Glomerular visceral epithelial cell (primary cell): ENCODE data around the gene HNRNPUL1.

Source experiments
- DNase-seq: peaks from one replicate; pipeline ENCODE4 v3.0.0-alpha.2; 2016; ENCODE audit errors: extremely low spot score

The HNRNPUL1 gene

DNA sequence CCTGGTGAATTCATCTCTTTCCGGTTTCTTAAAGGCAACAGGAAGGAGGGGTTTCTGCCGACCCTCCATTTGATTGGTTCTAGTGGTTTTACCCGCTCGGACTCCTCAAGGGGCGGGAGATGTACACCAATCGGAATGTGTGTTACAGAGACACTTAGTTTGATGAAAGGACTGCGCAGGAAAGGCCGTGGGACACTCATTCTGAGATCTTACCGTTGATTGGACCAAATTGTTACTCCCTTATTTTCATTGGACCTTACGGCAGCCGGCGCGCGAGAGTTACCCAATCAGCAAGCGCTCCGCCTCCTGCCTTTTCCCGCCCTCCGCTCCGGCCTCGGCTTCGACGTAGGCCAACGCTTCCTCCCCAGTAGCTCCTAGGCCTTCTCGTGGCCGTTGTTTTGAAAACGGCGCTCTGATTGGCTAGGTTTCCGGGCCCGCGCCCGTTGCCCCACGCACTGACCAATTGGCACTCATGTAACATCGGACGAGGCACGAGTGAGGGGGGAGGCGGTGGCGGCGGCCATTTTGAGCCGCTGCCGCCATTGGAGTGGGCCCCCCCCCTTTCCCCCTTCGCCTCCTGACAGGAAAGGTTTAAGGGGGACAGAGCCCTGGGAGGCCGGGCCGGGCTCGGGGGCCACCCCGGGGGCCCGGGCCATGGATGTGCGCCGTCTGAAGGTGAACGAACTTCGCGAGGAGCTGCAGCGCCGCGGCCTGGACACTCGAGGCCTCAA lies at the start of gene HNRNPUL1:
Gene HNRNPUL1 (plus strand): TSS at position 523 of the 731 bp plus-strand sequence. CDS start 132 bp downstream, at position 655.
- DNase-seq, result peak; percentile 100

DNA sequence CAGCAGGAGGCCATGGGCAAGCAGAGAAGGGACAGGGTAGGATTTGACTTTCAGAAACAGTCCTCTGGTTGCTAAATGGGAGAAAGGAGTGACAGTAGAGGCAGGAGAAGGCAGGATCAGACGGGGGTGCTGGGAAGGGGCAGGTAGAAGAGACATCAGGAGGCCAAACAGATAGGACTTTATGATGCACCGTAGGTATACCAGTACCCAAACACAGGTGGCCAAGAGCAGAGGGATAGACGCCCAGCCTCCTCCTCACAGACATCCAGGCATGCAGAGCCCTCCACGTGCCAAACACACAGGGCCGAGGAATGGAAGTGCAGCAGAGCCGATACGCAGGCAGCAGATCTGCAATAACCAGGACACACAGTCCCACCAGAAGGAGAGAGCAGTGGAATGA lies 46.4 kb upstream of the HNRNPUL1 start:
- DNase-seq, result no peak

DNA sequence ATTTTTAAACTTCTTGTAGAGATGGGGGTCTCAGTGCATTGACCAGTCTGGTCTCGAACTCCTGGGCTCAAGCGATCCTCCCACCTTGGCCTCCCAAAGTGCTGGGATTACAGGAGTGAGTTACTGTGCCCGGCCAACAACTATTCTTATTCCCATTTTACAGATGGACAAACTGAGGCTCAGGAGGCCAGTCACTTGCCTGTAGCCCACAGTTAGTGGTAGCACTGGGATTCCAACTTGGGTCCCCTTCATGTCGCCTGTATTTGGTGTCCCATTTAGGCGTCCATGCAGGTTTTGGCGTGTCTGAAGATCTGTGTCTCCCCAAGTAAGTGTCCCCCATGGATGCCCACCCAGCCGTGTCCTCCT lies 45.9 kb upstream of the HNRNPUL1 start:
- no peak for DNase-seq

DNA sequence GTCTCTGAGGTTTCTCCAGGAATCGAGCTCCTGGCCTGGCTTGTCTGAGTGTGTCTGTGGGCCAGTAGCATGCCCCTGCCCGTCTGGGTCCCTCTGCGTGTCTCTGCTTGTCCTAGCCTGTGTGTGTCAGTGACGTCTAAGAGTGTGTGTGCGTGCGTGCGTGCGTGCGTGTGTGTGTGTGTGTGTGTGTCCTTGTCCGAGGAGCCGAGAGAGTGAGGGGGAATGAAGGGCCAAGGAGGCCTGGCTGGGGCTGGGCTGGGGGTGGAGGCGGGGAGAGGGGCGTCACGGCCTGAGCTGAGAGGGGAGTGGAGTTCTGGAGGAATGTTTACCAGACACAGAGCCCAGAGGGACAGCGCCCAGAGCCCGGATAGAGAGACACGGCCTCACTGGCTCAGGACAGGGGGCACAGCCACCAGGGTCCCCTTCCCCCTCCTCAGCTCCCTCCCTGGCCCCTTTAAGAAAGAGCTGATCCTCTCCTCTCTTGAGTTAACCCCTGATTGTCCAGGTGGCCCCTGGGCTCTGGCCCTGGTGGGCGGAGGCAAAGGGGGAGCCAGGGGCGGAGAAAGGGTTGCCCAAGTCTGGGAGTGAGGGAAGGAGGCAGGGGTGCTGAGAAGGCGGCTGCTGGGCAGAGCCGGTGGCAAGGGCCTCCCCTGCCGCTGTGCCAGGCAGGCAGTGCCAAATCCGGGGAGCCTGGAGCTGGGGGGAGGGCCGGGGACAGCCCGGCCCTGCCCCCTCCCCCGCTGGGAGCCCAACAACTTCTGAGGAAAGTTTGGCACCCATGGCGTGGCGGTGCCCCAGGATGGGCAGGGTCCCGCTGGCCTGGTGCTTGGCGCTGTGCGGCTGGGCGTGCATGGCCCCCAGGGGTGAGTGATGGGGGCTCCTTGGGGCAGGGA lies 45.3 kb upstream of the HNRNPUL1 start, which contains the start of gene AXL:
Gene AXL (plus strand): TSS at position 609 of the 893 bp plus-strand sequence. CDS start 170 bp downstream, at position 779.
- peak; percentile 86 for DNase-seq

GRCh38 chr19:41219924-41220567 lies 44.1 kb upstream of the HNRNPUL1 start:
- DNase-seq, result peak; percentile 64

GRCh38 chr19:41220811-41221210 lies 43.4 kb upstream of the HNRNPUL1 start:
- no peak for DNase-seq

DNA sequence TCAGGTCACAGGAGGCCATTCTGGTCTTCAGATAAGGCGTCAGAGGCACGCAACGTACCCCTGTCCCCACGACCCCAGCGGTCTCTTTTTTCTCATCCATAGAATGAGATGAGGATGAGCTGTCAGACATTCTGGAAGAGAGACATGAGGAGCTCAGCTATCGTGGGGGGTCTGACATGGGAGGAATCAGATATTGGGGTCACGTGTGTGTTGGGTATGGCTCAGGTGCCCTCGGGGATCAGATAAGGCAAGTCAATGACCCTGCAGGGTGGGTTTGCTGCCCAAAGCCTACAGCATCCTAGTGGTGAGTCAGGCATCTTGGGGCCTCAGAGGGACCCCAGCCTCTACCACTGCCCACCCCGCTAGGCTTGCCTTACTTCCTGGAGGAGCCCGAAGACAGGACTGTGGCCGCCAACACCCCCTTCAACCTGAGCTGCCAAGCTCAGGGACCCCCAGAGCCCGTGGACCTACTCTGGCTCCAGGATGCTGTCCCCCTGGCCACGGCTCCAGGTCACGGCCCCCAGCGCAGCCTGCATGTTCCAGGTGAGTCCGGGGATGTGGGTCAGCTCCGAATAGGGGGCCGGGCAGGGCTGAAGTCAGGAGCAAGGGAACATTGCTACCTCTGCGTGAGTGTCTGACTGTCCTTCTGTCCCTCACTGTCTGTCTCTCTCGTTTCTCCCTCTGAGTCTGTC lies 42.5 kb upstream of the HNRNPUL1 start:
- no peak for DNase-seq

DNA sequence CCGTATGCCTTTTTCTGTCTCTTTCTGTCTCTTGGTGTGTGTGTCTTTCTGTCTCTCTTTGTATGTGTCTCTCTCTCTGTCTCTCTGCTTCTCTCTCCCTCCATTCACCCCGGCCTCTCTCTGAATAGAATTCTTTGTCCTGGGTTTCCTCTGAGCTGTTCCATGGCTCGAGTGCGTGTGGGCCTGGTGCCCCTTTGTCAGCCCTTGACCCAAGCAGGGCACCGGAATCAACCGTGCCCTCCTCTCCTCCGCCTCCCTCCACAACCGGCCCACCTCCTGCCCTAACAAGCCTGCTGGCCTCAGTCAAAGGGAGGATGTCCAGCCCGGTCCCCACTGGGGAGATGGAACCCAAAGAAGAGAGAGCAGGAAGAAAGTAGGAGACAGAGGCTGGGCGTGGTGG lies 41.9 kb upstream of the HNRNPUL1 start:
- no peak for DNase-seq

GRCh38 chr19:41223431-41224234 lies 40.5 kb upstream of the HNRNPUL1 start:
- peak; percentile 96 for DNase-seq

DNA sequence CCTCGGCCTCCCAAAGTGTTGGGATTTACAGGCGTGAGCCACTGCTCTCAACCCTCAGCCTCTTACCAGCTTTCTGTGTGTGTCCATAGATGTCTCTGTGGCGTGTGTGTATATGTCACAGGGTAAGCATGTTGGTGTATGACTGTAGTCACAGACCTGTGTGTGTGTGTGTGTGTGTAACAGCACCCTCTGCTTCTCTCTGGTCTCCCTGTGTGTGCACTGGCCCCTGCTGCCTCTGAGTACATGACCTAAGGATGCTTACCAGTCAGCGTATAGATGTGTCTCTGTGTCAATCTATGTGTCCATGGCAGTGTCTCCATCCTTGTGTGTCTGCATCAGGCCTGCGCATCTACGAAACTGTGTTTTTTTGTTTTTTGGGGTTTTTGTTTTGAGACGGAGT lies 39.5 kb upstream of the HNRNPUL1 start:
- DNase-seq, result no peak

- DNase-seq, result peak; percentile 98
Observed at GRCh38 chr19:41225238-41226052, 38.7 kb upstream of the HNRNPUL1 start.

- DNase-seq, result peak; percentile 96
Observed at GRCh38 chr19:41226053-41226873, 37.9 kb upstream of the HNRNPUL1 start.

DNA sequence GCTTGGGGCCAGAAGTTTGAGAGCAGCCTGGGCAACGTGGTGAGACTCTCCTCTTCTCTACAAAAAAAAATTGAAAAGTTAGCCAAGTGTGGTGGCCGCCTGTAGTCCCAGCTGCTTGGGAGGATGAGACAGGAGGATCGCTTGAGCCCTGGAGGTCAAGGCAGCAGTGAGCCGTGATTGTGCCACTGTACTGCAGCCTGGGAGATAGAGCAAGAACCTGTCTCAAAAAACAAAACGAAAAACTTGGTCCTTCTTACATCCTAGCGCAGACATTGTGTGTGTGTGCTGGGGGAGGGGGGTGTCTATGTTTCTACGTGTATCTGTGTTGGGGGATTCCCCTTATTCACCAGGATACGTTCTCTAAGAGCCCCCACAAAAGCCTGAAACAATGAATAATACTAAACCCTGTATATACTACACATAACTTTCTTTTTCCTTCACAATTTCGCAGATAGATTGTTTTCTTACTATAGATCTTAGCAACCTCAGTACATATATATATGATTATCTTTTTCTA lies 37.2 kb upstream of the HNRNPUL1 start:
- no peak for DNase-seq

DNA sequence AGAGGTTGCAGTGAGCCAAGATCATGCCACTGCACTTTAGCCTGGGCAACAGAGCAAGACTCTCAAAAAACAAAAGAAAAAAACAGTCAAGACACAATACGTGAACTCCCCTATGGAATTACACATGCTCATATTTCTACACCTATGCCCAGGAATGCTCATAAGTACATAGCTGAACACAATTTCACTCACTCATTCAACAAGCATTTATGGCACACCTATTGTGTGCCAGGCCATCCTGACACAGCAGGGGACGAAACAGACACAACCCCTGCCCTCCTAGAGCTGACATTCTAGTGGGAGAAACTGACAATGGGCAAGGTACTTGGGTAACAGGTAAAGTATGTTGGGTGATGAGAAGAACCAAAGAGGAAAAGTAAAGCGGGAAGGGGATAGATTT lies 35.7 kb upstream of the HNRNPUL1 start:
- DNase-seq, result no peak

GRCh38 chr19:41229338-41229737 lies 34.8 kb upstream of the HNRNPUL1 start:
- peak; percentile 51 for DNase-seq

DNA sequence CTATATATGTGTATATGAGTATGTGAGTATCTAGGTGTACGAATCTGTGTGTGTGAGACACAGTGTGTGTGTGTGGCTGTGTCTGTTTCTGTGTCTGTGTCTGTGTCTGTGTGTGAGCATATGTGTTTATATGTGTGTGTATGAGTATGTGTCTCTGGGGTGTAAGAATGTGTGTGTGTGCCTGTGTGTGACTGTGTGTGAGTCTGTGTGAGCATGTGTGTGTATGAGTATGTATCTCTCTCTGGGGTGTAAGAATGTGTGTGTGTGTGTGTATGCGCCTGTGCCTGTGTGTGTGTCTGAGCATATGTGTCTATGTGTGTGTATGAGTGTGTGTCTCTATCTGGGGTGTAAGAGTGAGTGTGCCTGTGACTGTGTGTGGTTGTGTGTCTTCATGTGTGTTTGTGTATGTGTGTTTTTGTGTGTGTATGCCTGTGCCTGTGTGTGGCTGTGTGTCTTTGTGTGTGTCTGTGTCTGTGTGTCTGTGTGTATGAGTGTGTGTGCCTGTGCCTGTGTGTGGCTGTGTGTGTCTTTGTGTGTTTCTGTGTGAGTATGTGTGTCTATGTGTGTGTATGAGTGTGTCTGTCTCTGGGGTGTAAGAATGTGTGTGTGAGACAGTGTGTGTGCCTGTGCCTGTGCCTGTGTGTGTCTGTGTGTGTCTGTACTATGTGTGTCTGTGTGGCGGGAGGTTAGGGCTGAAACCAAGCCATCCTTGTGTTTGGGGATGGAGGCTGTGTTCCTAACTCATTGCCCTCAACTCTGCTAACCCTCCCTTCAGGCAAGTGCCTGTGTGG lies 33.9 kb upstream of the HNRNPUL1 start:
- DNase-seq, result no peak

DNA sequence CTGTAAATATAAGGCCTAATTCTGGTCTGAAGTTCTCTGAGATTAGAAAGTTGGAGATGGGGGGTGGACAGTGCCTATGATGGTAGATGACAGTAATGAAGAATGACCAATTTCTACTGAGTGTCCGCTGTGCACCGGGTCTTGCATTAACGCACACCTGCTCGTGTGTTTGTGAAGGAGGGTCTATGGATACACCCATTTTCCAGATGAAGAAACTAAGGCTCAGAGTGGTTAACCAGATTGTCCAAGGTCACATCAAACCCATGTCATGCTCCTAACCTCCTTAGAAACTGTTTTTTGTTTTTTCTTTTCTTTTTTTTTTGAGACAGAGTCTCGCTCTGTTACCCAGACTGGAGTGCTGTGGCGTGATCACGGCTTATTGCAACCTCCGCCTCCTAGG lies 31.5 kb upstream of the HNRNPUL1 start:
- no peak for DNase-seq

GRCh38 chr19:41233748-41234240 lies 30.4 kb upstream of the HNRNPUL1 start:
- no peak for DNase-seq
